Smooth muscle cell (in vitro differentiated cells): Measurements from ENCODE around the gene NKAPD1. TPM values are rescaled to one million over a fixed set of nuclear protein-coding genes. Genes with fewer than 3 reads are reported as not detected.

Experiments
- DNase-seq: peaks from one replicate; lab custom pipeline; 2025; ENCODE audit not compliant: unreplicated experiment; lab: John Stamatoyannopoulos, UW
- H2AFZ ChIP-seq: fragments of 200-600 bp; sonication (generic); 2 replicates; pipeline ENCODE4 v1.6.0; 2016; ENCODE audit warnings: antibody characterized with exemption, low read depth, mild to moderate bottlenecking
- H3F3A ChIP-seq: fragments of 200-600 bp; sonication (generic); 2 replicates; pipeline ENCODE4 v1.6.0; 2017; ENCODE audit warnings: antibody characterized with exemption, low read depth
- H3K27ac ChIP-seq: fragments of 200-600 bp; sonication (generic); 2 replicates; pipeline ENCODE4 v1.5.1; 2016; ENCODE audit warnings: low read depth, mild to moderate bottlenecking
- H3K27me3 ChIP-seq: fragments of 200-600 bp; sonication (generic); 2 replicates; pipeline ENCODE4 v1.6.1; 2016; ENCODE audit warnings: low read depth, mild to moderate bottlenecking
- H3K36me3 ChIP-seq: fragments of 200-600 bp; sonication (generic); 2 replicates; pipeline ENCODE4 v1.5.1; 2016; ENCODE audit warnings: low read depth
- H3K4me1 ChIP-seq: fragments of 200-600 bp; sonication (generic); 2 replicates; pipeline ENCODE4 v1.5.1; 2016; ENCODE audit warnings: low read depth
- H3K4me2 ChIP-seq: fragments of 200-600 bp; sonication (generic); 2 replicates; pipeline ENCODE4 v1.6.0; 2016; ENCODE audit warnings: mild to moderate bottlenecking
- H3K4me3 ChIP-seq: fragments of 200-600 bp; sonication (generic); 2 replicates; pipeline ENCODE4 v1.5.1; 2016; ENCODE audit warnings: mild to moderate bottlenecking
- H3K79me2 ChIP-seq: fragments of 200-600 bp; sonication (generic); 2 replicates; pipeline ENCODE4 v1.6.0; 2016; ENCODE audit warnings: low read depth, mild to moderate bottlenecking
- H3K9ac ChIP-seq: fragments of 200-600 bp; sonication (generic); 2 replicates; pipeline ENCODE4 v1.6.0; 2016; ENCODE audit warnings: low read depth
- H3K9me3 ChIP-seq: fragments of 200-600 bp; sonication (generic); replicated peaks from 2 replicates; pipeline ENCODE4 v1.5.1; 2016; ENCODE audit warnings: low read depth
- H4K20me1 ChIP-seq: fragments of 200-600 bp; sonication (generic); 2 replicates; pipeline ENCODE4 v1.6.0; 2016; ENCODE audit warnings: low read depth
- WGBS: methylation state at CpG from one replicate; pipeline ENCODE4 v1.1.7; 2016; ENCODE audit warnings: low lambda C conversion rate; 5-methylcytosine and 5-hydroxymethylcytosine counted together
- polyA plus RNA-seq: library from polyadenylated mRNA; unstranded; fragments of >200 nt; fragmentation: Nextera tagmentation; extraction: Ambion mirVana; gene quantifications from 2 replicates; pipeline ENCODE4 v1.2.1, GENCODE V29; 2016
- total RNA-seq: library from RNA; depleted of rRNA; stranded (reverse); fragments of >200 nt; gene quantifications from 2 replicates; pipeline ENCODE4 v1.2.3, GENCODE V29; 2014
- TF ChIP-seq, protein P1 (sequence below): fragments of 200-600 bp; sonication (generic); IDR thresholded peaks from 2 replicates; pipeline ENCODE4 v1.5.1; 2017; ENCODE audit warnings: borderline replicate concordance, mild to moderate bottlenecking, antibody characterized with exemption; ENCODE audit not compliant: insufficient read depth, poor library complexity, severe bottlenecking

NKAPD1 gene
- total and polyA plus RNA-seq, 2 experiments from 2014 or later = 16.2 to 19.9 TPM

DNA sequence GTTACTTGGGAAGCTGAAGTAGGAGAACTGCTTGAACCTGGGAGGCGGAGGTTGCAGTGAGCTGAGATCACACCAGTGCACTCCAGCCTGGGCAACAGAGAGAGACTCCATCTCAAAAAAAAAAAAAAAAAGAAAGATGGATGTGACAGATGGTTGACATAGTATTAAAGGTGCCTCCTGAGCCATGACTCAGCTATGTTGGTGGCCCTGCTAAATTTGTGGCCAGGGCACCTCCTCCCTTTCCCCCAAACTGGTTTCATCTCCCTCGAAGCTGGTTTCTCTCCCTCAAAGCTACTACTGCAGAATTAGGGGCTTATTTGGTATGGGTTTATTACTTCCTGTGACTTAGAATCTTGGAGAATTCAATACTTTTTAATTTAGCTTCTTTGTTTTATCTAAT, 44.1 kb downstream of the NKAPD1 start:
- peaks cover 5% of the 10 kb centered on the region for H3F3A ChIP-seq
- H2AFZ ChIP-seq = no peak overlapping the region
- H4K20me1 ChIP-seq = no peaks in the 10 kb centered on the region
- no peak for DNase-seq
- H3K4me1 ChIP-seq = no peaks in the 10 kb centered on the region
- H3K4me2 ChIP-seq = no peak overlapping the region
- H3K27ac ChIP-seq = no peak overlapping the region
- H3K9ac ChIP-seq = no peak overlapping the region
- no peaks in the 10 kb centered on the region for H3K27me3 ChIP-seq
- no peaks in the 10 kb centered on the region for H3K9me3 ChIP-seq
- 90% methylated on average over 2 of the region's 2 CpGs for WGBS
- TF ChIP-seq, protein P1, sequence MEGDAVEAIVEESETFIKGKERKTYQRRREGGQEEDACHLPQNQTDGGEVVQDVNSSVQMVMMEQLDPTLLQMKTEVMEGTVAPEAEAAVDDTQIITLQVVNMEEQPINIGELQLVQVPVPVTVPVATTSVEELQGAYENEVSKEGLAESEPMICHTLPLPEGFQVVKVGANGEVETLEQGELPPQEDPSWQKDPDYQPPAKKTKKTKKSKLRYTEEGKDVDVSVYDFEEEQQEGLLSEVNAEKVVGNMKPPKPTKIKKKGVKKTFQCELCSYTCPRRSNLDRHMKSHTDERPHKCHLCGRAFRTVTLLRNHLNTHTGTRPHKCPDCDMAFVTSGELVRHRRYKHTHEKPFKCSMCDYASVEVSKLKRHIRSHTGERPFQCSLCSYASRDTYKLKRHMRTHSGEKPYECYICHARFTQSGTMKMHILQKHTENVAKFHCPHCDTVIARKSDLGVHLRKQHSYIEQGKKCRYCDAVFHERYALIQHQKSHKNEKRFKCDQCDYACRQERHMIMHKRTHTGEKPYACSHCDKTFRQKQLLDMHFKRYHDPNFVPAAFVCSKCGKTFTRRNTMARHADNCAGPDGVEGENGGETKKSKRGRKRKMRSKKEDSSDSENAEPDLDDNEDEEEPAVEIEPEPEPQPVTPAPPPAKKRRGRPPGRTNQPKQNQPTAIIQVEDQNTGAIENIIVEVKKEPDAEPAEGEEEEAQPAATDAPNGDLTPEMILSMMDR = no peak
- no peak overlapping the region for H3K4me3 ChIP-seq
- no peaks in the 10 kb centered on the region for H3K36me3 ChIP-seq
- no peaks in the 10 kb centered on the region for H3K79me2 ChIP-seq

DNA sequence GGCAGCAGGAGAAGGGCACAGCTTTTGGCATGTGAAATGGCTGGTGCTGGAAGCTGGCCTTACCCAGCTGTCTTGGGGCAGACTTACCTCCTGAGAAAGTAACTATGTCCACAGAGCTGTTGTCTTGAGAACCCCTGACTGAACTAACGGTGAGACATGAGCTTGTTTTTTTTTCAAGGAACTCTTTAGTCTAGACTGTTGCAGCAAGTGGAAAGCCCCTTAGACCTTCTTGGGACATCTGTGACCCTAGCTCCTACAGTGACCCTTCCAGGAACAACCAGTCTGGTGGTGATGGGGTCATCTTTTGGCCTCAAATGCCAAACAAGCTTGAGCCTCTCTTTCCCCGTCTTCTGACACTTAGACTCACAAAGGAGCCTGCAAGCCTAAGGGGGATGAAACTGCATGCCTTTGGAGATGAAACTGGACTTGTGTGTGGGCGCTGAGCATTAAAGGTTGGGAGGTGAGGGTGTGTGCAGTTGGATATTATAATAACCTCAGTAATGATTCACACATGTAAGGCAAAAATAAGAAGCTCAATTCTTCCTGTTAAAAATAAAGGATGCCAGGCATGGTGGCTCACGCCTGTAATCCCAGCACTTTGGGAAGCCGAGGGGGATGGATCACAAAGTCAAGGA, 48.0 kb downstream of the NKAPD1 start:
- Histone ChIP-seq H3F3A (peaks cover 5% of the 10 kb centered on the region), H3K9me3 (no peaks in the 10 kb centered on the region), H3K27me3 (no peaks in the 10 kb centered on the region), H3K36me3 (no peaks in the 10 kb centered on the region), H2AFZ (no peak overlapping the region), H3K27ac (no peak overlapping the region), H3K4me3 (no peak overlapping the region), H3K79me2 (no peaks in the 10 kb centered on the region), H3K4me1 (no peaks in the 10 kb centered on the region), H3K4me2 (no peak overlapping the region), H4K20me1 (no peaks in the 10 kb centered on the region), H3K9ac (no peak overlapping the region)
- no peak for DNase-seq
- 87% methylated on average over 5 of the region's 5 CpGs for WGBS
- TF ChIP-seq, protein P1 = no peak

DNA sequence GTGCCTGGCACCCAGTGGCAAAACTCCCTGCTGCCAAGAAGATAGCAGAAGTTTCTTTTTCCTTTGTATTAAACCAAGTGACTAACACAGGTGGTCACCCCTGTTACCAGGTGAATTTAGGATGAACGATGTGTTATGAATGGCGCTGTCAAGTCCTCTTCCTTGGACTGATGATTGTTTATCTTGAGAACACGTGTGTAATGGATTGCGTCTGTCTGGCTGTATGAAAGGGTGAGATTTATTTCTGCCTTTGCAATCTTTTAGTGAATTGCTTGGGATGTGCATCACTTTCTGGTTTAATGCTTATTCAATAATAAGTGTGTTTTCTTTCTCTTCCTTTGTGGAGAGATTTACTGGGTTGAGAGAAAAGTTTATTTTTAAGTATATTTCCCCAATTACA, 49.0 kb downstream of the NKAPD1 start:
- Histone ChIP-seq H4K20me1 (no peaks in the 10 kb centered on the region), H3K9me3 (no peaks in the 10 kb centered on the region), H3K4me1 (no peaks in the 10 kb centered on the region), H3K4me3 (no peak overlapping the region), H2AFZ (no peak overlapping the region), H3K9ac (no peak overlapping the region), H3K27ac (no peak overlapping the region), H3K36me3 (no peaks in the 10 kb centered on the region), H3F3A (peaks cover 5% of the 10 kb centered on the region), H3K27me3 (no peaks in the 10 kb centered on the region), H3K4me2 (no peak overlapping the region), H3K79me2 (no peaks in the 10 kb centered on the region)
- DNase-seq = no peak
- 90% methylated on average over 4 of the region's 4 CpGs for WGBS
- TF ChIP-seq, protein P1 = no peak

DNA sequence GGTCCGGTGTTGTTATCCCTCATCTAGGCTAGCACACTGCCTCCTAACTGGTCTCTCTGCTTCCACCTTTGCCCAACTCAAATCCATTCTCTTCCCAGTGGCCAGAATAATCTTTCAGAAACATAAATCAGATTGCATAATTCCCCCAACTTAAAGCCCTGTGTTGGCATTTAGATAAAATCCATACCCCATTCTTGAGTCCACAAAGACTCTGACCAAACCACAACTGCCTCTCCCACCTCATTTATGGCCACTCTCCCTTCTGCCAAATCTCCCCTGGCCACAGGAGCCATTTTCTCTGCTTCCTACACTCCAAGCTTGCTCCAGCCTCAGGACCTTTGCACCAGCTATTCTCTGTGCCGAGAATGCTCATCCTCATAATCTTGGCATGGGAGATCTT, 53.0 kb downstream of the NKAPD1 start:
- no peak for DNase-seq
- Histone ChIP-seq H4K20me1 (no peaks in the 10 kb centered on the region), H2AFZ (no peak overlapping the region), H3K9ac (no peak overlapping the region), H3K4me1 (no peaks in the 10 kb centered on the region), H3K79me2 (no peaks in the 10 kb centered on the region), H3K4me3 (no peak overlapping the region), H3K27me3 (no peaks in the 10 kb centered on the region), H3K4me2 (no peak overlapping the region), H3K27ac (no peak overlapping the region), H3K9me3 (no peaks in the 10 kb centered on the region), H3K36me3 (no peaks in the 10 kb centered on the region), H3F3A (no peaks in the 10 kb centered on the region)
- 98% methylated on average over 2 of the region's 2 CpGs for WGBS
- TF ChIP-seq, protein P1 = no peak
